Loucy (cell line): ENCODE measurements around the gene ATG7.

Source experiments
- H2AFZ ChIP-seq: fragments of 200-600 bp; sonication (generic); 2 replicates; pipeline ENCODE4 v1.6.0; 2016; ENCODE audit warnings: antibody characterized with exemption, mild to moderate bottlenecking, low read length, moderate library complexity
- H3F3A ChIP-seq: fragments of 200-600 bp; 2 replicates; pipeline ENCODE4 v1.6.0; 2016; ENCODE audit warnings: antibody characterized with exemption, low read depth, mild to moderate bottlenecking
- H3K27me3 ChIP-seq: fragments of 200-600 bp; sonication (generic); 2 replicates; pipeline ENCODE4 v1.6.1; 2014; ENCODE audit warnings: low read length, mild to moderate bottlenecking; ENCODE audit not compliant: insufficient read depth, poor library complexity, severe bottlenecking
- H3K36me3 ChIP-seq: fragments of 200-600 bp; sonication (generic); 2 replicates; pipeline ENCODE4 v1.6.1; 2016; ENCODE audit warnings: low read length; ENCODE audit not compliant: insufficient read depth
- H3K4me1 ChIP-seq: fragments of 200-600 bp; sonication (generic); 2 replicates; pipeline ENCODE4 v1.5.1; 2014; ENCODE audit warnings: low read length, mild to moderate bottlenecking; ENCODE audit not compliant: insufficient read depth, poor library complexity, severe bottlenecking
- H3K4me2 ChIP-seq: fragments of 200-600 bp; sonication (generic); 2 replicates; pipeline ENCODE4 v1.6.0; 2014; ENCODE audit warnings: antibody characterized with exemption, low read length, low read depth, mild to moderate bottlenecking; ENCODE audit not compliant: poor library complexity, severe bottlenecking
- H3K4me3 ChIP-seq: fragments of 200-600 bp; sonication (generic); 2 replicates; pipeline ENCODE4 v1.5.1; 2014; ENCODE audit warnings: low read length, mild to moderate bottlenecking, mixed read lengths; ENCODE audit not compliant: poor library complexity, severe bottlenecking
- H3K79me2 ChIP-seq: fragments of 200-600 bp; sonication (generic); 2 replicates; pipeline ENCODE4 v1.6.1; 2014; ENCODE audit warnings: low read length; ENCODE audit not compliant: insufficient read depth
- H3K9ac ChIP-seq: fragments of 200-600 bp; sonication (generic); 2 replicates; pipeline ENCODE4 v1.6.0; 2014; ENCODE audit warnings: mild to moderate bottlenecking, low read depth, low read length, moderate library complexity; ENCODE audit not compliant: poor library complexity, severe bottlenecking
- H3K9me2 ChIP-seq: fragments of 200-600 bp; sonication (generic); replicated peaks from 2 replicates; pipeline ENCODE4 v1.6.1; 2016; ENCODE audit warnings: low read depth, low read length, mixed read lengths
- H3K9me3 ChIP-seq: fragments of 200-600 bp; sonication (generic); 2 replicates; pipeline ENCODE4 v1.6.1; 2014; ENCODE audit warnings: mild to moderate bottlenecking, antibody characterized with exemption, low read length, low read depth; ENCODE audit not compliant: insufficient read depth
- H4K20me1 ChIP-seq: fragments of 200-600 bp; sonication (generic); 2 replicates; pipeline ENCODE4 v1.6.0; 2014; ENCODE audit warnings: antibody characterized with exemption, low read length, mild to moderate bottlenecking; ENCODE audit not compliant: insufficient read depth, poor library complexity, severe bottlenecking
- EZH2phosphoT487 ChIP-seq: fragments of 200-600 bp; IDR thresholded peaks from 2 replicates; pipeline ENCODE4 v1.6.1; 2018; ENCODE audit warnings: antibody characterized with exemption, mild to moderate bottlenecking, moderate library complexity, borderline replicate concordance
- TF ChIP-seq, protein P1 (sequence below): fragments of 200-600 bp; sonication (generic); conservative IDR thresholded peaks from 2 replicates; pipeline ENCODE4 v1.5.1; 2014; ENCODE audit warnings: mild to moderate bottlenecking, antibody characterized with exemption, low read length

The ATG7 gene

DNA sequence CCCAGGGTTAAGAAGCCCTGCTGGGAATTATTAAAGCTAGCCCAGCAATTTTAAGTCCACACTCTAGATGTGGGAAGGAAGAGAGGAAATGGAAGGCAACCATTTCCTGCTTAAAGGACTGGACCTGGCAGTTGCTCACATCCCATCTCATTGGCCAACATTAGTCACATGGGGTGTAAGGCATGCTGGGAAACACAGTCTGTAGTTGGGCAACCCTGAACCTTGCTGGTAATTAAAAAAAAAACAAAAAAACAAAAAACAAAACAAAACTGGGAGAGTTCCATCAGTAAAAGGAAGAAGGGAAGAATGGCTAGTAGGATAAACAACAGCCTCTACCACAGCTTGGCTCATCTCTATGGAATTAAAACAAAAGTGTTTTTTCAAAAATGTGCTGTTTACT lies 235.5 kb downstream of the ATG7 start:
- Histone ChIP-seq H2AFZ (no peak overlapping the region), H3K4me2 (no peak overlapping the region), H3K9me3 (no peaks in the 10 kb centered on the region; the same call in 1 of the 2 replicates), H3F3A (no peaks in the 10 kb centered on the region), H3K9ac (no peak overlapping the region), H3K4me3 (no peak overlapping the region), H3K79me2 (no peaks in the 10 kb centered on the region), H3K4me1 (peaks cover 5% of the 10 kb centered on the region), H3K9me2 (no peaks in the 10 kb centered on the region), H4K20me1 (no peaks in the 10 kb centered on the region), H3K27me3 (no peaks in the 10 kb centered on the region), H3K36me3 (no peaks in the 10 kb centered on the region)
- TF ChIP-seq, protein P1, sequence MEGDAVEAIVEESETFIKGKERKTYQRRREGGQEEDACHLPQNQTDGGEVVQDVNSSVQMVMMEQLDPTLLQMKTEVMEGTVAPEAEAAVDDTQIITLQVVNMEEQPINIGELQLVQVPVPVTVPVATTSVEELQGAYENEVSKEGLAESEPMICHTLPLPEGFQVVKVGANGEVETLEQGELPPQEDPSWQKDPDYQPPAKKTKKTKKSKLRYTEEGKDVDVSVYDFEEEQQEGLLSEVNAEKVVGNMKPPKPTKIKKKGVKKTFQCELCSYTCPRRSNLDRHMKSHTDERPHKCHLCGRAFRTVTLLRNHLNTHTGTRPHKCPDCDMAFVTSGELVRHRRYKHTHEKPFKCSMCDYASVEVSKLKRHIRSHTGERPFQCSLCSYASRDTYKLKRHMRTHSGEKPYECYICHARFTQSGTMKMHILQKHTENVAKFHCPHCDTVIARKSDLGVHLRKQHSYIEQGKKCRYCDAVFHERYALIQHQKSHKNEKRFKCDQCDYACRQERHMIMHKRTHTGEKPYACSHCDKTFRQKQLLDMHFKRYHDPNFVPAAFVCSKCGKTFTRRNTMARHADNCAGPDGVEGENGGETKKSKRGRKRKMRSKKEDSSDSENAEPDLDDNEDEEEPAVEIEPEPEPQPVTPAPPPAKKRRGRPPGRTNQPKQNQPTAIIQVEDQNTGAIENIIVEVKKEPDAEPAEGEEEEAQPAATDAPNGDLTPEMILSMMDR: no peak
- TF ChIP-seq EZH2phosphoT487: no peak

DNA sequence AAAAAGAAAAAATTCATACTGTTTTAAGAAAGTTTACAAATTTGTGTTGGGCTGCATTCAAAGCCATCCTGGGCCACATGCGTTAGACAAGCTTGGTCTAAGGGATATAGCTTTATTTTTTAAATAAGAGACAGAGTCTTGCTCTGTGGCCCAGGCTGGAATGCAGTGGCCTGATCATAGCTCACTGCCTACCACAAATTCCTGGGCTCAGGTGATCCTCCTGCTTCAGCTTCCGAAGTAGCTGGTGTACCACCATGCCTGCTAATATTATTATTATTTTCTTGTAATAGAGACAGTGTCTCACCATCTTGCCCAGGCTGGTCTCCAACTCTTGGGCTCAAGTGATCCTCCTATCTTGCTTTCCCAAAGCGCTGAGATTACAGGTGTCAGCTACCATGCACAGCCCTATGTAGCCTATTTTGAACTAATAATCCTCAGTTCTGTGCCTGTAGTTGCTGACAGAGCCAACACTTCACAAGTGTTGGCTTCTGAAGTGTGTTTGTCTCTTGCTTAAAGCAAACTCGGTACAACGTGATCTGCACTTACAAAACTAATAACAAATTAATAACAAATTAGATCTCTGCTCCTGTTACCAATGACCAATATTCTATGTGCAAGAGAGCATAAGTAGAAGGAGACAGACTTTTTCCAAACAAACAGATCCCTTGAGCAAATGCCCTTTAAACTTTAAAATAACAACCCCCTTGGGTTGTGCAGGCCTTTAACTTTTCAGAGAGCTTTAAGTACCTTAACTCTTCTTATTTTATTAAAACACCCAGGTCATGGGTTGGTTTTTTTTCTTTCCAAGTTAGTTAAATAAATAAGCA lies 236.4 kb downstream of the ATG7 start:
- Histone ChIP-seq H3K36me3 (no peaks in the 10 kb centered on the region), H3K27me3 (no peaks in the 10 kb centered on the region), H3K9me3 (no peaks in the 10 kb centered on the region; the same call in 1 of the 2 replicates), H3K9ac (no peak overlapping the region), H3F3A (no peaks in the 10 kb centered on the region), H3K4me3 (no peak overlapping the region), H3K79me2 (no peaks in the 10 kb centered on the region), H3K4me1 (peaks cover 5% of the 10 kb centered on the region), H2AFZ (no peak overlapping the region), H3K9me2 (no peaks in the 10 kb centered on the region), H4K20me1 (no peaks in the 10 kb centered on the region), H3K4me2 (no peak overlapping the region)
- no peak for TF ChIP-seq EZH2phosphoT487
- TF ChIP-seq, protein P1: no peak

DNA sequence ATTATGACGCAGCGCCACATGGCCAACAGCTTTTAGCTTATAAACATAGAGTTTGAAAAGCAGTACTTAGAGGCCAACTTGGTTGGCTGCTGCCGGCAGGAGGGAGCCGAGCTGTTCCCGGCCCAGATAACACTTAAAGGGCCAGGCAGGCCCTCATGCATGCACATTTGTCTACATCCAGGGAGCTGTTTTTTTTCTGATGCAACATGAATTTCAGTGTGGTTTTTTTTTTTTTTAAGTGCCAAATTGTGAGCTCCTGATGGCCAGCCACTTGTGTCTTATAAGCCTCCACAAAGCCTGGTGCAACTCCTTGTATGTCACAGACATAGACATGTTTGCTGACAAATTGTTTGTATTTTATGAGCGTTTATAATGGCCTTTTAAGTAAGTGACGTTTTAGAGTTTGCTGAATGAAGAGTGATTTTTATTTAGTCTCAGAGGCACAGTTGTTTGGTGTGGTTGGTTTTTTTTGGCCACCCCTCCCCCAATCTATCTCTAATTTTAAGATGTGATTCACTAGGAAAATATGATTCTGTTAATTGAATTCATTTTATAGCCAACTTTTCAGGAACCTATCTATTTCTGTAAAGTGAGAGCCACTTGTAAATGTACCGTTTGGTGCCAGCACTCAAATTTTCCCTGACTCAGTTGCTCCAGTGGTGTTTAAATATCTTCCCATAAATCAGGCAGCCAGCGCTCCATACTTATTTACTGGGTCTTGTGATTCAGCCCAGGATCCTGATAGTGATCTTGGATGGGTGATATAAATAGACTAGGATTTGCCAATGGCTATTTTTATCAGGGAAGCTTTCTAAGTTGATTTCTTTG lies 237.2 kb downstream of the ATG7 start:
- Histone ChIP-seq H3F3A (no peaks in the 10 kb centered on the region), H3K79me2 (no peaks in the 10 kb centered on the region), H2AFZ (no peak overlapping the region), H3K27me3 (no peaks in the 10 kb centered on the region), H3K9ac (no peak overlapping the region), H3K4me1 (peaks cover 5% of the 10 kb centered on the region), H3K9me2 (no peaks in the 10 kb centered on the region), H4K20me1 (no peaks in the 10 kb centered on the region), H3K36me3 (no peaks in the 10 kb centered on the region), H3K4me2 (no peak overlapping the region), H3K9me3 (no peaks in the 10 kb centered on the region; the same call in 1 of the 2 replicates), H3K4me3 (no peak overlapping the region)
- TF ChIP-seq, protein P1: no peak
- TF ChIP-seq EZH2phosphoT487: no peak
